ENCODE data around the gene NT5C3B. TPM values are rescaled to one million over a fixed set of nuclear protein-coding genes. Genes with fewer than 3 reads are reported as not detected.
"Not testable (repeated sequence)": the region's sequence is repeated elsewhere in the genome, so short reads cannot be mapped to it uniquely, and the experiment has no call there.

The NT5C3B gene
- total RNA-seq, 2 experiments from 2014 or later, result 25.7 to 29.7 TPM

DNA sequence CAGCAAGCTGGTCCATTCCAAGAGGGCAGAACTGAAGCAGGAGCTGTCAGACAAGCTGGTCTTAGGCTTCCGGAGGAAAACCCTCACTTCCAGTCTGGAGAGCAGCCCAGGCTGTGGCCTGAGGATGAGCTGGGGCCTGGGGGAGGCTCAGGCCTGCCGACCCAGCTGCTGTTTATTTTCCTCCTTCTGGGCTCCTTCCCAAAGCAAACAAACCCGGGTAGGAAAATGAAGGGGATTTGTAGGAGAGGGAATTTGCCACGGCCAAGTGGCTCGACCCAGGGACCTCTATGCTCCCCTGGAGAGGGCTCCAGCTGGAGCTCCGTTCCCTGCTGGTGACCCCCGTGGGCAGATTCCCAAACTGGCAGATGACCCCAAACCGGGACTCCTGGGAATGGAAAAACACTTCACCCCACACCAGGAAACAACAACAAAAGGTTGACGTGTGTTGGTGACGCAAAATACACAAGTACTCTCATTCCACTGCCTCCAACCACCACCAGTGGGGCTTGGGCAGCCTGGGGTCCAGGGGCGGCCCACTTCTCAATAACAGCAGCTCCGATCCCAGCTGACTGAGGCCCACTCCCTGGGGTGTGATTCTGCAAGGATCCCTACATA, 58.4 kb downstream of the NT5C3B start:
- TF ChIP-seq, protein P1, sequence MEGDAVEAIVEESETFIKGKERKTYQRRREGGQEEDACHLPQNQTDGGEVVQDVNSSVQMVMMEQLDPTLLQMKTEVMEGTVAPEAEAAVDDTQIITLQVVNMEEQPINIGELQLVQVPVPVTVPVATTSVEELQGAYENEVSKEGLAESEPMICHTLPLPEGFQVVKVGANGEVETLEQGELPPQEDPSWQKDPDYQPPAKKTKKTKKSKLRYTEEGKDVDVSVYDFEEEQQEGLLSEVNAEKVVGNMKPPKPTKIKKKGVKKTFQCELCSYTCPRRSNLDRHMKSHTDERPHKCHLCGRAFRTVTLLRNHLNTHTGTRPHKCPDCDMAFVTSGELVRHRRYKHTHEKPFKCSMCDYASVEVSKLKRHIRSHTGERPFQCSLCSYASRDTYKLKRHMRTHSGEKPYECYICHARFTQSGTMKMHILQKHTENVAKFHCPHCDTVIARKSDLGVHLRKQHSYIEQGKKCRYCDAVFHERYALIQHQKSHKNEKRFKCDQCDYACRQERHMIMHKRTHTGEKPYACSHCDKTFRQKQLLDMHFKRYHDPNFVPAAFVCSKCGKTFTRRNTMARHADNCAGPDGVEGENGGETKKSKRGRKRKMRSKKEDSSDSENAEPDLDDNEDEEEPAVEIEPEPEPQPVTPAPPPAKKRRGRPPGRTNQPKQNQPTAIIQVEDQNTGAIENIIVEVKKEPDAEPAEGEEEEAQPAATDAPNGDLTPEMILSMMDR (IDR thresholded peaks at IDR 0.05), result no peak
- Mint-ChIP-seq H3K27ac (no peak overlapping the region), H3K4me3 (no peak overlapping the region), H3K9me3 (no peaks in the 10 kb centered on the region), H3K36me3 (ENCODE audit: low read depth) (no peaks in the 10 kb centered on the region), H3K27me3 (peaks cover 14% of the 10 kb centered on the region), H3K4me1 (ENCODE audit: low read depth) (no peaks in the 10 kb centered on the region)
- CTCF ChIA-PET, result no interaction called here
- Histone ChIP-seq H3K27ac (ENCODE audit: low read depth in 1 of 2, low read length in 2 of 2) (no peak overlapping the region), H3K27me3 (ENCODE audit: control insufficient read depth in 1 of 2, insufficient read depth in 2 of 2, low read length in 2 of 2) (peaks cover 4 to 6% of the 10 kb centered on the region in 2 experiments), H3K36me3 (ENCODE audit: insufficient read depth, low read length) (no peaks in the 10 kb centered on the region), H3K4me3 (ENCODE audit: low read length) (no peak overlapping the region), H3K4me1 (ENCODE audit: insufficient read depth, low read length) (no peaks in the 10 kb centered on the region), H3K9me3 (ENCODE audit: control insufficient read depth in 1 of 2, insufficient read depth in 1 of 2, low read length in 2 of 2) (no peaks in the 10 kb centered on the region)
- POLR2A ChIA-PET, result no interaction called here
- DNase-seq (no peak), ATAC-seq (ENCODE audit: poor library complexity) (no peak)
- intact Hi-C loops (cut with DNase I, micrococcal nuclease), result no loop called here

DNA sequence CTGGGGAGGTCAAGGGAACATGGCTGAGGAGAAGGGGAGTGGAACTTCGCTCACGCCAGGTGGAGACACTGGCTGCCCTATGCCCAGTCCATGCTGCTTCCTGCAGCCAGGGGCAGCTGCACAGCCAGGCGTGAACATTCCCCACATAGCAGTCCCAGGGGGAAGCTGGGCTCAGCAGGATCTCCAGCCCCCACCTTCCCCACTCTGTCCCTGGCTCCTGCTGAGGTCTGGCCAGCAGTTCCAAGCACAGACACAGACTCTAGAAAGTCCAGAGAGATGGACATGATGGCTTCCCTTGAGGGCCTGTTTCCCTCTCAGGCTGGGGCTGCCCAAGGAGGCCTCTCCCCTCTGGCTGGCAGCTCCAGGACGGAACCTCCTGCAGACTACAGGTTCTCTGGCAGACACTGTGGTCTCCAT, 58.9 kb downstream of the NT5C3B start:
- Histone ChIP-seq H3K36me3 (ENCODE audit: insufficient read depth, low read length) (no peaks in the 10 kb centered on the region), H3K27ac (ENCODE audit: low read depth in 1 of 2, low read length in 2 of 2) (no peak overlapping the region), H3K4me3 (ENCODE audit: low read length) (no peak overlapping the region), H3K9me3 (ENCODE audit: control insufficient read depth in 1 of 2, insufficient read depth in 1 of 2, low read length in 2 of 2) (no peaks in the 10 kb centered on the region), H3K4me1 (ENCODE audit: insufficient read depth, low read length) (no peaks in the 10 kb centered on the region), H3K27me3 (ENCODE audit: control insufficient read depth in 1 of 2, insufficient read depth in 2 of 2, low read length in 2 of 2) (peaks cover 0 to 2% of the 10 kb centered on the region in 2 experiments)
- Mint-ChIP-seq H3K27me3 (peaks cover 8% of the 10 kb centered on the region), H3K36me3 (ENCODE audit: low read depth) (no peaks in the 10 kb centered on the region), H3K4me1 (ENCODE audit: low read depth) (no peaks in the 10 kb centered on the region), H3K9me3 (no peaks in the 10 kb centered on the region), H3K4me3 (no peak overlapping the region), H3K27ac (no peak overlapping the region)
- CTCF ChIA-PET, result no interaction called here
- DNase-seq, result no peak
- ATAC-seq (ENCODE audit: poor library complexity), result no peak
- TF ChIP-seq, protein P1 (IDR thresholded peaks at IDR 0.05), result no peak
- intact Hi-C loops (cut with DNase I, micrococcal nuclease), result no loop called here
- POLR2A ChIA-PET, result no interaction called here

DNA sequence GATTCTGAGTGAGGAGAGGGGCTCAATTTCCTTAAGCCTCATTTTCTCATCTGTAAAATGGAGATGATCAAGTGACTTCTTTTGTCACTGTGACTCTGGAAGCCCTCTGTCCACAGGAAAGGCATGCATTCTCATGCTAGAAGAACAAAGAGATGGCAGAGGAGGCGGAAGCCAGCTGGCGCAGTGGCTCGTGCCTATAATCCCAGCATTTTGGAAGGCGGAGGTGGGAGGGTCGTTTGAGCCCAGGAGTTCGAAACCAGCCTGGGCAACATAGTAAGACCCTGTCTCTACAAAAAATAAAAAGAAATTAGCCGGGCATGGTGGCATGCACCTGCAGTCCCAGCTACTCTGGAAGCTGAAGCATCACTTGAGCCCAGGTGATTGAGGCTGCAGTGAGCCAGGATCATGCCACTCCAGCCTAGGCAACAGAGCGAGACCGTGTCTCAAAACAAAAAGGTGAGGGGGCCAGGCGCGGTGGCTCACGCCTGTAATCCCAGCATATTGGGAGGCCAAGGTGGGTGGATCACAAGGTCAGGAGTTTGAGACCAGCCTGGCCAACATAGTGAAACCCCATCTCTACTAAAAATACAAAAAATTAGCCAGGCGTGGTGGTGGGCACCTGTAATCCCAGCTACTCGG, 59.7 kb downstream of the NT5C3B start:
- H3K4me3 ChIP-seq (ENCODE audit: low read length); H3K9me3 Mint-ChIP-seq; POLR2A ChIA-PET; H3K4me3 Mint-ChIP-seq; CTCF ChIA-PET; ATAC-seq (ENCODE audit: poor library complexity); H3K27ac ChIP-seq (ENCODE audit: low read depth in 1 of 2, low read length in 2 of 2); H3K4me1 Mint-ChIP-seq (ENCODE audit: low read depth); DNase-seq; H3K27me3 ChIP-seq (ENCODE audit: control insufficient read depth in 1 of 2, insufficient read depth in 2 of 2, low read length in 2 of 2); H3K27ac Mint-ChIP-seq; H3K36me3 Mint-ChIP-seq (ENCODE audit: low read depth); H3K27me3 Mint-ChIP-seq; intact Hi-C loops (cut with DNase I, micrococcal nuclease); H3K4me1 ChIP-seq (ENCODE audit: insufficient read depth, low read length); H3K36me3 ChIP-seq (ENCODE audit: insufficient read depth, low read length); H3K9me3 ChIP-seq (ENCODE audit: control insufficient read depth in 1 of 2, insufficient read depth in 1 of 2, low read length in 2 of 2): not testable (repeated sequence)
